ENCODE measurements around the gene CLTC. TPM values are rescaled to one million over a fixed set of nuclear protein-coding genes. Genes with fewer than 3 reads are reported as not detected.

The CLTC gene
- total RNA-seq, 2 experiments from 2014 or later, result 123 to 227 TPM

DNA sequence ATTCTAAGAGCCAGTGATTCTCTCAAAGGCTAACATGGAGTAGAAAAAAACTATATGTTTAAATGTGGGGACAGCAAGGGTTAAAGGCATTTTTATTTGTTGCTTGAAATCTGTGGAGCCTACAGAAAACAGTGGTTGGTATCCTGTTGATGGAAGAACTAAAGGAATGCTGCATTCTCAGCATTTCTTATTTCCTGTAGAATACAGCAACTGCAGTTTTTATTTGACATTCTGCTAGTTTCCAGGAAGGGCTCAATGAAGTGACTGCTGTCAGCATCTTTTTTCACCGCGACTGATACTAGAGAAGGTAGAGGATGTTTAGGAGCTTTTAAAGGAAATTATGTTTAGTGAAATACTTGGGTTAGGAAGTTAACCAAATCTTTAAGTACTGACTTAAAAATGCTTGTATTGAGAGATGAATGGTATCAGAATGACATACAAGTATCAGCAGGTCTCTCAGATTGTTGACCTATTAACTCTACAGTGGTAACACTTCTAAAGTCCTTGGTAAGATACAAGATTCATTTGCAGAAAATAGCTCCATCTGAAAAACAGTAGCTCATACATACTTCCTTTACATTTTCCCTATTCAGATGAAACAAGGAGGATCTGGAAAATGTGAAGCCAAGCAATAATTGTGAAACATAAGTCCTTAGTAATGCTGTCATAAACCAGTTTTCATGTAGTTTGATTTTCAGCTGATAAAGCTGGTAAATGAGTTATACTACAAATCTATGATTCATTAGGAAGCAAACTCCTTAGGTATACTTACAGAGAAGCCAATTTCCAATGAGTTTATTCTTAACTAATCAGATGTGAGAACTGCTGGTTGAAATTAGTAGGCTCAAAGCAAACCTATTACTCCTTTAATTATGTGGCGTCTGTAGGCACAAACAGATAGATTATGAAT lies 15.2 kb downstream of the CLTC start:
- H4K20me1 ChIP-seq (ENCODE audit: insufficient read depth, low read length), result peaks cover 30% of the 10 kb centered on the region
- TF ChIP-seq, protein P1, sequence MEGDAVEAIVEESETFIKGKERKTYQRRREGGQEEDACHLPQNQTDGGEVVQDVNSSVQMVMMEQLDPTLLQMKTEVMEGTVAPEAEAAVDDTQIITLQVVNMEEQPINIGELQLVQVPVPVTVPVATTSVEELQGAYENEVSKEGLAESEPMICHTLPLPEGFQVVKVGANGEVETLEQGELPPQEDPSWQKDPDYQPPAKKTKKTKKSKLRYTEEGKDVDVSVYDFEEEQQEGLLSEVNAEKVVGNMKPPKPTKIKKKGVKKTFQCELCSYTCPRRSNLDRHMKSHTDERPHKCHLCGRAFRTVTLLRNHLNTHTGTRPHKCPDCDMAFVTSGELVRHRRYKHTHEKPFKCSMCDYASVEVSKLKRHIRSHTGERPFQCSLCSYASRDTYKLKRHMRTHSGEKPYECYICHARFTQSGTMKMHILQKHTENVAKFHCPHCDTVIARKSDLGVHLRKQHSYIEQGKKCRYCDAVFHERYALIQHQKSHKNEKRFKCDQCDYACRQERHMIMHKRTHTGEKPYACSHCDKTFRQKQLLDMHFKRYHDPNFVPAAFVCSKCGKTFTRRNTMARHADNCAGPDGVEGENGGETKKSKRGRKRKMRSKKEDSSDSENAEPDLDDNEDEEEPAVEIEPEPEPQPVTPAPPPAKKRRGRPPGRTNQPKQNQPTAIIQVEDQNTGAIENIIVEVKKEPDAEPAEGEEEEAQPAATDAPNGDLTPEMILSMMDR (conservative IDR thresholded peaks at IDR 0.05; ENCODE audit: low read length), result no peak
- no peak for TF ChIP-seq EZH2phosphoT487 (IDR thresholded peaks at IDR 0.05; ENCODE audit: borderline replicate concordance, low read depth, low read length)
- H3K4me1 ChIP-seq (ENCODE audit: insufficient read depth, low read length, poor library complexity, severe bottlenecking), result peaks cover 56% of the 10 kb centered on the region
- H3K79me2 ChIP-seq (ENCODE audit: insufficient read depth, low read depth, low read length), result peaks cover 97% of the 10 kb centered on the region
- TSS peak; percentile 8 for BruUV-seq (replicated peaks)
- intact Hi-C loops (cut with micrococcal nuclease; ENCODE audit: unreplicated experiment), result no loop called here
- peaks cover 57% of the 10 kb centered on the region for H3K36me3 ChIP-seq (ENCODE audit: insufficient read depth, low read length)
- ChIA-PET CTCF (ENCODE audit: unreplicated experiment) (no interaction called here), POLR2A (interaction anchor here (0.6 to 1.9 kb wide), 3 partner anchors 7 to 1060 kb away, joined by 3 to 10 read pairs (median 7); no protein-coding TSS in a partner anchor)
- no peak overlapping the region for H3K4me2 ChIP-seq (ENCODE audit: low read length)
- peak overlapping the region; percentile 11 for H3K27ac ChIP-seq (ENCODE audit: low read depth, low read length, poor library complexity, severe bottlenecking)
- peaks cover 16% of the 10 kb centered on the region; the same call in 1 of the 2 replicates for H3K9me3 ChIP-seq (ENCODE audit: low read length)
- H2AFZ ChIP-seq (ENCODE audit: low read length), result no peak overlapping the region
- H3K4me3 ChIP-seq (ENCODE audit: low read depth, low read length, poor library complexity, severe bottlenecking), result no peak overlapping the region
- no peak for DNase-seq (ENCODE audit: low spot score)
- no peaks in the 10 kb centered on the region for H3K9me2 ChIP-seq (ENCODE audit: insufficient read depth, low read length)

DNA sequence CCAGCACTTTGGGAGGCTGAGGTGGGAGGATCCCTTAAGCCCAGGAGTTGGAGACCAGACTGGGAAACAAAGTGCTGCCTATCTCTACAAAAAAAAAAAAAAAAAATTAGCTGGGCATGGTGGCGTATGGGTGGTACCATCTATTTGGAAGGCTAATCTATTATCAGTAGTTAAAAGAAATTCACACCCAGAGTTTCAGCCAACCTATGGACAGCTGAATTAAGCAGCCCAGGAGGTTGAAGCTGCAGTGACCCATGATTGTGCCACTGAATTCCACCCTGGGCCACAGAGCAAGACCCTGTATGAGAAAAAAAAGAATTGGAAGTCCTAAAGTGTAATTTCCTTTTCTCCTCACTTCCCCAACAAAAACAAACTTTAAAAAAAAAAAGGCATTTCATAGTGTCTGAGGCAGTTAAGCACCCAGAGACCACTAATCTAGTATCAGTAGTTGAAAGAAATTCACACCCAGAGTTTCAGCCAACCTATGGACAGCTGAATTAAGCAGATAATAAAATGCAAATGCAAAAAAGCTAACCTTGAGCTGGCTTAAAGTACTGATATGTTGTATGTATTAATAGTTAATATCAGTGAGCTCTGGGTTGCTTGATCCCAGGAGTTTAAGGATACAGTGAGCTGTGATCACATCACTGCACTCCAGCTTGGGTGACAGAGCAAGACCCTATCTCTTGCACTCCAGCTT lies 18.1 kb downstream of the CLTC start:
- TF ChIP-seq, protein P1 (conservative IDR thresholded peaks at IDR 0.05; ENCODE audit: low read length), result no peak
- TF ChIP-seq EZH2phosphoT487 (IDR thresholded peaks at IDR 0.05; ENCODE audit: borderline replicate concordance, low read depth, low read length), result no peak
- Histone ChIP-seq H3K9me3 (ENCODE audit: low read length) (no peaks in the 10 kb centered on the region), H3K79me2 (ENCODE audit: insufficient read depth, low read depth, low read length) (peaks cover 97% of the 10 kb centered on the region), H3K27ac (ENCODE audit: low read depth, low read length, poor library complexity, severe bottlenecking) (peak overlapping the region; percentile 34), H3K4me3 (ENCODE audit: low read depth, low read length, poor library complexity, severe bottlenecking) (no peak overlapping the region), H3K36me3 (ENCODE audit: insufficient read depth, low read length) (peaks cover 42% of the 10 kb centered on the region), H3K4me2 (ENCODE audit: low read length) (no peak overlapping the region), H3K4me1 (ENCODE audit: insufficient read depth, low read length, poor library complexity, severe bottlenecking) (peaks cover 78% of the 10 kb centered on the region), H4K20me1 (ENCODE audit: insufficient read depth, low read length) (peaks cover 34% of the 10 kb centered on the region), H3K9me2 (ENCODE audit: insufficient read depth, low read length) (no peaks in the 10 kb centered on the region), H2AFZ (ENCODE audit: low read length) (no peak overlapping the region)
- intact Hi-C loops (cut with micrococcal nuclease; ENCODE audit: unreplicated experiment), result no loop called here
- CTCF ChIA-PET (ENCODE audit: unreplicated experiment), result no interaction called here
- DNase-seq (ENCODE audit: low spot score), result no peak
- BruUV-seq (replicated peaks), result no TSS peak
- POLR2A ChIA-PET, result interaction anchor here (0.6 to 1.4 kb wide), 9 partner anchors 9 to 466 kb away, joined by 3 to 10 read pairs (median 4); no protein-coding TSS in a partner anchor
